ENCODE measurements around the gene LYPD3. TPM values are rescaled to one million over a fixed set of nuclear protein-coding genes. Genes with fewer than 3 reads are reported as not detected.

The LYPD3 gene
- total and polyA plus RNA-seq, 11 donors = 0.08 to 0.77 (median 0.37) TPM; not detected in 4

DNA sequence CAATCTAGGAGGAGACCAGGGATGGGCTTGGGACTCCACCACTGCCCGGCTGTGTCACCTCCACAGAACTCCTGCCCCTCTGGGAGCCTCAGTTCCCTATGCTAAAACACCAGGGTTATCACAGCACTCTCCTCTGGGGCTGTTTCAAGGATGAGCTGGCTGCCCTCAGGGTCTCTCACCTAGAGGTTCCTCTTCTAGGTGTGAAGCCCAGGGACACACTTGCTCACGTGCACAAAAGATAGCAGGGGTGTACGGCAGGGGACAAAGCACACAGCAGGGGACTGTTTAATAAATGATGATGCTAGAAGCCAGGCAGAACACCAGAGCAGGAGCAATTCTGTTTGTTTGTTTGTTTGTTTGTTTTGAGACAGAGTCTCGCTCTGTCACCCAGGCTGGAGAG is 16.8 kb upstream of the LYPD3 start:
- DNase-seq (no peak), ATAC-seq (no peak)
- 74 to 89% (median 84%) methylated on average over 3 to 4 of the region's 4 CpGs for WGBS, 4 donors
- H3K9me3 ChIP-seq = no peaks in the 10 kb centered on the region
- H3K4me3 ChIP-seq = no peak overlapping the region
- H3K4me1 ChIP-seq = no peaks in the 10 kb centered on the region
- H3K27me3 ChIP-seq = no peaks in the 10 kb centered on the region
- intact Hi-C loops (cut with DNase I) = no loop called here
- peaks cover 0 to 9% (median 0%) of the 10 kb centered on the region in 9 donors for H3K36me3 ChIP-seq
- TF ChIP-seq POLR2A (IDR thresholded peaks at IDR 0.05) = no peak
- TF ChIP-seq, protein P1, sequence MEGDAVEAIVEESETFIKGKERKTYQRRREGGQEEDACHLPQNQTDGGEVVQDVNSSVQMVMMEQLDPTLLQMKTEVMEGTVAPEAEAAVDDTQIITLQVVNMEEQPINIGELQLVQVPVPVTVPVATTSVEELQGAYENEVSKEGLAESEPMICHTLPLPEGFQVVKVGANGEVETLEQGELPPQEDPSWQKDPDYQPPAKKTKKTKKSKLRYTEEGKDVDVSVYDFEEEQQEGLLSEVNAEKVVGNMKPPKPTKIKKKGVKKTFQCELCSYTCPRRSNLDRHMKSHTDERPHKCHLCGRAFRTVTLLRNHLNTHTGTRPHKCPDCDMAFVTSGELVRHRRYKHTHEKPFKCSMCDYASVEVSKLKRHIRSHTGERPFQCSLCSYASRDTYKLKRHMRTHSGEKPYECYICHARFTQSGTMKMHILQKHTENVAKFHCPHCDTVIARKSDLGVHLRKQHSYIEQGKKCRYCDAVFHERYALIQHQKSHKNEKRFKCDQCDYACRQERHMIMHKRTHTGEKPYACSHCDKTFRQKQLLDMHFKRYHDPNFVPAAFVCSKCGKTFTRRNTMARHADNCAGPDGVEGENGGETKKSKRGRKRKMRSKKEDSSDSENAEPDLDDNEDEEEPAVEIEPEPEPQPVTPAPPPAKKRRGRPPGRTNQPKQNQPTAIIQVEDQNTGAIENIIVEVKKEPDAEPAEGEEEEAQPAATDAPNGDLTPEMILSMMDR (IDR thresholded peaks at IDR 0.05) = no peak
- H3K27ac ChIP-seq = no peak overlapping the region

DNA sequence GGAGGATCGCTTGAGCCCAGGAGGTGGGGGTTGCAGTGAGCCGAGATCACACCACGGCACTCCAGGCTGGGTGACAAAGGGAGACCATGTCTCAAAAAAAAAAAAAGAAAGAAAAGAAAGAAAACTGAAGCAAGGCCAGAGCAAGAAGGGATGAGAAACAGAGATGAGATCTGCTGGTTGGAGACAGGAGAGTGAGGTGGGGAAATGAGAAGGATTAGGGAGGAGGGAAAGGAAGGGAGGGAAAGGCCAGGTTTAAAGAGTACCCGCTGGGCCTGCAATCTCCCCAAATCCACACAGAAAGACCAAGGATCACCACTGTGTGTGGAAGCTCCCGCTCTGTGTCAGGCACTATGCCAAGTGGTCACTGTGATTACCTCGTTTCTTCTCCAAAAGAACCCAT is 16.3 kb upstream of the LYPD3 start:
- Histone ChIP-seq H3K27ac (no peak overlapping the region), H3K27me3 (no peaks in the 10 kb centered on the region), H3K9me3 (no peaks in the 10 kb centered on the region), H3K36me3 (peaks cover 0 to 9% (median 0%) of the 10 kb centered on the region in 9 donors), H3K4me1 (no peaks in the 10 kb centered on the region), H3K4me3 (no peak overlapping the region)
- WGBS, 4 donors = 75 to 84% (median 81%) methylated on average over 6 of the region's 6 CpGs
- ATAC-seq (no peak), DNase-seq (no peak)
- TF ChIP-seq POLR2A (IDR thresholded peaks at IDR 0.05) = no peak
- TF ChIP-seq, protein P1 (IDR thresholded peaks at IDR 0.05) = no peak
- intact Hi-C loops (cut with DNase I) = no loop called here

DNA sequence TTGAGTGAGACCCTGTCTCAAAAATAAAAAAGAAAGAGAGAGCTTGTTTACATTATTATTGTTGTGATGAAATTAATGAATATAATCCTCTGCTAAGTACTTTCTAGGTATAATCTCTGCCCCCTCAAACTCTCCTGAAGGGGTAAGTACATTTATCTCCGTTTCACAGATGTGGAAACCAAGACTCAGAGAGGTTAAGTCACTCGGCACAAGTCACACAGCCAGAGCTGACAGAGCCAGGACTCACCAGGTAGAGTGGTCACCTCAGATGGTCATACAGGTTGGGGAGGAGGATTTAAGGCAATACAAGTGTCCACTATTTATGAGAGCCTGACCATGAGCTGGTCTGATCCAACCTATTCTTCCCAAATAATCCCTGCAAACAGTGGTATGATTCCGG is 15.2 kb upstream of the LYPD3 start:
- 93 to 98% (median 95%) methylated on average over 3 of the region's 3 CpGs for WGBS, 4 donors
- intact Hi-C loops (cut with DNase I) = no loop called here
- Histone ChIP-seq H3K4me3 (no peak overlapping the region), H3K27ac (no peak overlapping the region), H3K27me3 (no peaks in the 10 kb centered on the region), H3K9me3 (no peaks in the 10 kb centered on the region), H3K36me3 (peaks cover 0 to 9% (median 0%) of the 10 kb centered on the region in 9 donors), H3K4me1 (peaks cover 0 to 4% (median 2%) of the 10 kb centered on the region in 12 donors)
- ATAC-seq (no peak), DNase-seq (no peak)
- TF ChIP-seq POLR2A (IDR thresholded peaks at IDR 0.05) = no peak
- TF ChIP-seq, protein P1 (IDR thresholded peaks at IDR 0.05) = no peak

DNA sequence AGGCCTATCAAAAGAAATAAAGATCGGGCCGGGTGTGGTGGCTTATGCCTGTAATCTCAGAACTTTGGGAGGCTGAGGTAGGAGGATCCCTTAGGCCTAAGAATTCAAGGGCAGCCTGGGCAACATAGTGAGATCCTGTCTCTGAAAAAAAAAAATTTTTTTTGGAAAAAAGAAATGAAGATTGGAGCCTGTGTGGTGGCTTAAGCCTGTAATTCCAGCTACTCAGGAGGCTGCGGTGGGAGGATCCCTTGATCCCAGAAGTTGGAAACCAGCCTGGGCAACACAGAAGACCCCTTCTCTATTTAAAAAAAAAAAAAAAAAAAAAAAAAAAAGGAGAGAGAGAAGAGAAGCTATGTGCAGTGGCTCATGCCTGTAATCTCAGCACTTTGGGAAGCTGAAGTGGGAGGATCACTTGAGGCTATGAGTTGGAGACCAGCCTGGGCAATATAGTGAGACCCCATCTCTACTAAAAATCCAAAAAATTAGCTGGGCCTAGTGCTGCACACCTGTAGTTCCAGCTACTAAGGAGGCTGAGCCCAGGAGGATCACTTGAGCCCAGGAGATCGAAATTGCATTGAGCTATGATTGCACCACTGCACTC is 14.7 kb upstream of the LYPD3 start:
- H3K27ac ChIP-seq = no peak overlapping the region
- H3K4me3 ChIP-seq = no peak overlapping the region
- intact Hi-C loops (cut with DNase I) = no loop called here
- ATAC-seq (no peak), DNase-seq (no peak)
- H3K36me3 ChIP-seq = peaks cover 0 to 9% (median 0%) of the 10 kb centered on the region in 9 donors
- TF ChIP-seq, protein P1 (IDR thresholded peaks at IDR 0.05) = no peak
- no peak for TF ChIP-seq POLR2A (IDR thresholded peaks at IDR 0.05)
- H3K9me3 ChIP-seq = no peaks in the 10 kb centered on the region
- WGBS, 4 donors = 91 to 98% (median 96%) methylated on average over 4 of the region's 4 CpGs
- H3K4me1 ChIP-seq = peaks cover 0 to 9% (median 5%) of the 10 kb centered on the region in 12 donors
- no peaks in the 10 kb centered on the region for H3K27me3 ChIP-seq
